T47D (cell line): ENCODE measurements around the gene MEF2A.
"Not testable (repeated sequence)": the region's sequence is repeated elsewhere in the genome, so short reads cannot be mapped to it uniquely, and the experiment has no call there.

Source experiments
- DNase-seq, 2 experiments: peaks; one replicate each; pipeline versions ENCODE4 v3.0.0 to v3.0.0-alpha.2; 2011 to 2012; ENCODE audit warnings: low read depth in 1 of 2, low spot score in 1 of 2
- JUND ChIP-seq: IDR thresholded peaks from 2 replicates; pipeline ENCODE4 v1.6.1; 2012; ENCODE audit warnings: low read depth
- in situ Hi-C: cut with HindIII; loops from 2 replicates; pipeline ENCODE4 v1.10.0; 2016; ENCODE audit warnings: low sequenced_read_pairs, low pct_unique_long_range_greater_than_20kb

Gene MEF2A

GRCh38 chr15:99735868-99736267 is 170.1 kb downstream of the MEF2A start:
- TF ChIP-seq JUND, result no peak
- in situ Hi-C loops, result no loop called here
- DNase-seq, result no peak

- in situ Hi-C loops, result no loop called here
- no peak for DNase-seq
- no peak for TF ChIP-seq JUND
These were observed 170.9 kb downstream of the MEF2A start for GRCh38 chr15:99736702-99737101.

GRCh38 chr15:99738021-99738847 is 172.4 kb downstream of the MEF2A start:
- DNase-seq, result no peak
- in situ Hi-C loops, result no loop called here
- TF ChIP-seq JUND, result no peak

- DNase-seq, result no peak
- in situ Hi-C loops, result no loop called here
- no peak for TF ChIP-seq JUND
These were observed 176.1 kb downstream of the MEF2A start for GRCh38 chr15:99741835-99742234.

GRCh38 chr15:99744142-99744541 is 178.4 kb downstream of the MEF2A start:
- DNase-seq, result no peak
- in situ Hi-C loops, result no loop called here
- no peak for TF ChIP-seq JUND

GRCh38 chr15:99745370-99746086 is 179.7 kb downstream of the MEF2A start:
- TF ChIP-seq JUND, result no peak
- in situ Hi-C loops, result no loop called here
- DNase-seq, result no peak

- in situ Hi-C loops, result no loop called here
- peak in 1 of 2 experiments; percentile 50 for DNase-seq
- TF ChIP-seq JUND, result no peak
These were observed 183.6 kb downstream of the MEF2A start for GRCh38 chr15:99749386-99749785.

GRCh38 chr15:99750326-99750725 is 184.5 kb downstream of the MEF2A start:
- in situ Hi-C loops, DNase-seq: not testable (repeated sequence)

GRCh38 chr15:99752556-99752955 is 186.8 kb downstream of the MEF2A start:
- DNase-seq, result no peak
- no peak for TF ChIP-seq JUND
- in situ Hi-C loops, result no loop called here

- DNase-seq, result no peak
- TF ChIP-seq JUND, result no peak
- in situ Hi-C loops, result no loop called here
These were observed 187.3 kb downstream of the MEF2A start for GRCh38 chr15:99753066-99753465.

GRCh38 chr15:99755692-99756409 is 190.1 kb downstream of the MEF2A start:
- DNase-seq, result peak; percentile 55 to 72
- in situ Hi-C loops, result no loop called here
- no peak for TF ChIP-seq JUND

- no peak for DNase-seq
- in situ Hi-C loops, result no loop called here
- TF ChIP-seq JUND, result no peak
These were observed 196.5 kb downstream of the MEF2A start for GRCh38 chr15:99762288-99762687.

GRCh38 chr15:99763827-99764226 is 198.0 kb downstream of the MEF2A start:
- DNase-seq, result no peak
- no peak for TF ChIP-seq JUND
- in situ Hi-C loops, result no loop called here
